OCI-LY3 (cell line): ENCODE results near the gene KLHL35.

Experiments used
- EZH2phosphoT487 ChIP-seq: fragments of 200-600 bp; shearing (Covaris generic); IDR thresholded peaks from 2 replicates; pipeline ENCODE4 v1.6.1; 2018; ENCODE audit warnings: antibody characterized with exemption, mixed run types, low read depth
- TF ChIP-seq, protein P1 (sequence below): fragments of 200-600, 300-600 bp; sonication (generic); IDR thresholded peaks from 2 replicates; pipeline ENCODE4 v1.5.1; 2014; ENCODE audit warnings: antibody characterized with exemption, low read length, low read depth

DNA sequence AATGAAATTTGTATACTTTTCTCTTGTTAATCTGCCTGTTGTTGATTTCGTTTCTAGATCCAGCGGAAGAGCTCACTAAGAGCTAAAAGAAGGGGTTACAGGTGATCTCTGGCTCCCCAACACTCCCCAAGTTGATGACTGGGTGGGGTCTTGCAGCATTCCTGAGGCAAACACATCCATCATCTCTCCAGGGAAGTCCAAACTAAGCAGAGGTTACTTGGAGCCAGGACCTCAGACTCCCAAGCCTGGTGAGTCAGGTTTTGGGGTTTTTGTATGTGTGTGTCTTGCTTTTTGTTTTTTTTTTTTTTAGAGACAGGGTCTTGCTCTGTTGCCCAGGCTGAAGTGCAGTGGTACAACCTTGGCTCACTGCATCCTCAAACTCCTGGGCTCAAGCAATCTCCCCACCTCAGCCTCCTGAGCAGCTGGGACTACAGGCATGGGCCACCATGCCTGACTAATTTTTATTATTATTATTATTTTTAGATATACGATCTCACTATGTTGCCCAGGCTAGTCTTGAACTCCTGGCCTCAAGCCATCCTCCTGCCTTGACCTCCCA is 45.2 kb downstream of the KLHL35 start:
- TF ChIP-seq, protein P1, sequence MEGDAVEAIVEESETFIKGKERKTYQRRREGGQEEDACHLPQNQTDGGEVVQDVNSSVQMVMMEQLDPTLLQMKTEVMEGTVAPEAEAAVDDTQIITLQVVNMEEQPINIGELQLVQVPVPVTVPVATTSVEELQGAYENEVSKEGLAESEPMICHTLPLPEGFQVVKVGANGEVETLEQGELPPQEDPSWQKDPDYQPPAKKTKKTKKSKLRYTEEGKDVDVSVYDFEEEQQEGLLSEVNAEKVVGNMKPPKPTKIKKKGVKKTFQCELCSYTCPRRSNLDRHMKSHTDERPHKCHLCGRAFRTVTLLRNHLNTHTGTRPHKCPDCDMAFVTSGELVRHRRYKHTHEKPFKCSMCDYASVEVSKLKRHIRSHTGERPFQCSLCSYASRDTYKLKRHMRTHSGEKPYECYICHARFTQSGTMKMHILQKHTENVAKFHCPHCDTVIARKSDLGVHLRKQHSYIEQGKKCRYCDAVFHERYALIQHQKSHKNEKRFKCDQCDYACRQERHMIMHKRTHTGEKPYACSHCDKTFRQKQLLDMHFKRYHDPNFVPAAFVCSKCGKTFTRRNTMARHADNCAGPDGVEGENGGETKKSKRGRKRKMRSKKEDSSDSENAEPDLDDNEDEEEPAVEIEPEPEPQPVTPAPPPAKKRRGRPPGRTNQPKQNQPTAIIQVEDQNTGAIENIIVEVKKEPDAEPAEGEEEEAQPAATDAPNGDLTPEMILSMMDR: no peak
- TF ChIP-seq EZH2phosphoT487: no peak
